DMS114 treated with DMSO at 0.1 percent for 48 hours (cell line): ENCODE measurements around the gene ITPR1.

Source experiments
- DNase-seq: peaks from one replicate; lab custom pipeline; 2025; ENCODE audit not compliant: unreplicated experiment; lab: John Stamatoyannopoulos, UW

ITPR1 gene

GRCh38 chr3:4711680-4711992 lies 218.5 kb downstream of the ITPR1 start:
- DNase-seq = no peak

DNA sequence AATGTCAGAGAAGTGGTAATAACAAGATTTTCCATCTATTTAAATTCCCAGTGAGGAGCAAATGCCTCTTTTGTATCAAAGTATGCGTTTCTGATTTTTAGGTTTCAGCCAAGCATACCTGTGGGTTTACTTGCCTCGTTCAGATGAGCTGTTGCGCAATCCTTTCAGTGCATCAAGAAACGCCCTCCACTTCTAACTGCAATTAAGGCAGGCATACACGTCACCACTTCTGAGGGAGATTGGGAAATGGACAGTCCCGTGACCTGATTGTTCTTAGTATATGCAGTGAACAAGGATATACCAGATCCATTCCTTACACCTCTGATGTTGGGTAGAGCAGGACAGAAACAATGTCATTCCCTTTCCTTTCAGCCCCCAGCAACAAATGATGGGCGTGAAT lies 219.0 kb downstream of the ITPR1 start:
- DNase-seq = no peak

- no peak for DNase-seq
Observed at GRCh38 chr3:4714045-4714444, 220.9 kb downstream of the ITPR1 start.

DNA sequence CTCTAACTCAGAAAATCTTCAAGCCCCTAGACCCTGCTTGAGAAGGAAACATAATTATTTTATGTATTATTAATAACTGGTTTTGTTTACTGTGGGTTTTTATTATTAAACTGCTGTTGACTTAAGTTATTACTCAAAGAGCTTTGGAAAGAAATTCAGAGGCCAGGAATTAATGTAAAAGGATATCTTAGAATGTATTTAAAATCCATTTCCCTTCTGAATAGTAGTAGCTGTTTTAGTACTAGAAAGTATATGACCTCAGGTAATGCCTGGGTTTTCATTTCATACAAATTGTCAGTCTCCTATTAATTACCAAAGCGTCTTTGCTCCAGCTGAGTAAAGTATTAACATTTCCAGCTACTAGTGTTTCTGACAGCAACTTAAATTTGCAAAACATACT lies 223.1 kb downstream of the ITPR1 start:
- DNase-seq = no peak

- DNase-seq = no peak
Observed at GRCh38 chr3:4716706-4717362, 223.7 kb downstream of the ITPR1 start.

- DNase-seq = no peak
Observed at GRCh38 chr3:4717363-4717740, 224.2 kb downstream of the ITPR1 start.

- no peak for DNase-seq
Observed at GRCh38 chr3:4718179-4718736, 225.1 kb downstream of the ITPR1 start.

DNA sequence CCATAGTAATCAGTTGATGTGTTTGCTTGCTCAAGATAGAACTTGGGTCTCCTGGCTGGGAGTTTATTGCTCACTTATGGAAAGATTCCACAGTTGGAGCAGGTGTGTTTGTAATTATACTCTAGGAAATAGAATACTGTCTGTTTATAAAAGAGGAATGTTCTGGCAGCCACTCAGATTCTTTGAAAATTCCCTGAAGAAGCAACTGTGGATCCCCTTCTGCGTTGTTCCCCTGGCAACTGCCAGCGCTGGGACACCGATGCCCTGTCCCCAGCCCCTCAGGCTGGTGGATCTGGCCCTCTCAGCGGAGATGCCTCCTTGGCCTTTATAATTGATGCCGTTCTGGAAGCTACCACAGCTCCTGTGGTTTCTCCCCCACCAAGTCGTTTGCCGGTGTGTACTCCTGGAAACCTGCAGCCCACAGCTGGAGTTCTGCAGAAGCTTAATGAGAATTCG lies 225.9 kb downstream of the ITPR1 start:
- DNase-seq = no peak

GRCh38 chr3:4720316-4721075 lies 227.3 kb downstream of the ITPR1 start:
- DNase-seq = no peak

- no peak for DNase-seq
Observed at GRCh38 chr3:4721511-4721911, 228.4 kb downstream of the ITPR1 start.

GRCh38 chr3:4722103-4722502 lies 229.0 kb downstream of the ITPR1 start:
- peak; percentile 65 for DNase-seq

GRCh38 chr3:4724051-4724629 lies 231.0 kb downstream of the ITPR1 start:
- no peak for DNase-seq

- DNase-seq = no peak
Observed at GRCh38 chr3:4726549-4726948, 233.4 kb downstream of the ITPR1 start.

DNA sequence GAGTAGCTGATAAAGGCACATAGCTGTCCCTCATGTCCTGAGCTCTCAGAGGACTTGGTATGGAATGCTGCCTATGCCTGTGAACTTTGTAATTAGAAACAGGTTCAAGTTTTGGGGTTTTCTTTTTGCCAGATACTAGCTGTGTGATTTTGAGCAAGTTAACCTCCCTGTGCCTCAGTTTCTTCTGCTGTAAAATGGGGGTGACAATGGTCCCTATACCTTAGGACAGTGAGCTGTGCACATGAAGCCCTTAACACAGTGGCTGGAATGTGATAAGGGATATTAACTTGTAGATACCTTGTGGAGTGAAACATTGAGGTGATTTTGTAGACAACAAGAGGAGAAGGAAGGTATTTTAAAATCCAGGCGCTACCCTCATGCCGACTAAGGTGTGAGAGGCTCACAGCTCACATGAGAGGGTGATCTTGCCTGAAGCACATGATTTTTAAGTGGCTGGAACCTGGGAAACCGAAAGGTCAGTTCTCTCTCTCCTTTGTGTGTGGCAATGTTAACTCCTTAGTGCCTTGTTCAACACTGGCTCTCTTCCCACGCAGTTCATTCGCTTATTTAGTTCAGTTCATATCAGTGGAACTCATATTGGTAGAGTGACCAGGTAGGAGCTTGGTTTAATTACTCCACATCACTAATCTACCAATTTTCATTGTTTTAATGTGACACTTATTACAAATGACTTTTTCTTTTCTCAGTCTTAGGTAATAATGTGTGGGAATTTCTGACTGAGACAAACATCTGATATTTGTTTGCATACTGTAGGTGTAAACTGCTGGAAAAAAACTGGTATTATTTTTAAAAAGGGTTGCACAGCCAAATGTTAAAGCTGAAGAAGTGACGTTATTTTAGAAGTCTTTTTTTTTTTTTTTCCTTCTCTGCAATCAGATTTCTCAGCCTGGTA lies 236.2 kb downstream of the ITPR1 start:
- DNase-seq = no peak

- DNase-seq = no peak
Observed at GRCh38 chr3:4730719-4731118, 237.6 kb downstream of the ITPR1 start.

DNA sequence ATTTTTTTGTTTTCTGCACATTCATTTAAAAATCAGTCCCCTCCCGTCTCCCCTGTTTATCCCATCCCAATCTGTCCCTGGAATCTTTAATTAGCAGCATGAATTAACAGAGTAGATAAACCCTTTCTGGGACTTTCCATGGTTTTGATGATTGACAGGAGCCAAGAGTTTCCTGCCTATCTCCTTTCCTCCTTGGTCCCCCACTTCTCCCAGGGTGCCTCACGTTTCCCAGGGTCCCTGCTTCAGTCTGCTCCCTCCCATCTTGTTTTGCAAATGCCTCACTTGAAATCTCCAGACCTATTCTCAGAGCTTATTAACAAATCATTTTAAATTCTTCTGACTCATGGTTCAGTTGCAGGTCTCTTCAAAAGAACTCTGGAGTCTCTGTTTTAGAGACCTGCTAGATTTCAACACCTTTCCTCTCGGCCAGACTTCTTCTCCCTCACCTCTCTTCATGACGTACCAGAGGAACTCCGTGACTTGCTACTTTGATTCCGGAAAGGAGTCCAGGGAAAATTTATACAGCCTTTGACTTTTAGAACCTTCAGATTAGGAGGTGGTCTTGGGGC lies 238.5 kb downstream of the ITPR1 start:
- no peak for DNase-seq

- no peak for DNase-seq
Observed at GRCh38 chr3:4732925-4733324, 239.8 kb downstream of the ITPR1 start.

DNA sequence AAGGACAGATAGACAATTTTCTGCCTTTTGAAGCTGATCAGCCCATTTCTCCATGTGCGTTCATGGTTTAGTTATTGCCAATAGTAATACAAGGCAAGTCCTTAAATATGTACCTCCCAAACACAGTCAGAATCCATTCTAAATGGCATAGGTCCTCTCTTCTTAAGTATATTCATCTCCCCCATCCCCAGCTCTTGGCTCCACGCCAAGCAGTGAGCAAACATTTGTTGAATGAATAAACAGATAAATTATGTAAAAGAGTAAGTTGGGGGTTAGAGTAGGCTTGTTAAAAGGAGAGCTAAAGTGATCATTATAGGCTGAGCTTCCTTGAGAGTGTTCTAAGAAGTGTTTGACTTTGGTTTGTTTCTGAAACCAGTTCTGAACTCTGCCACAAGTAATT lies 241.3 kb downstream of the ITPR1 start:
- DNase-seq = no peak

DNA sequence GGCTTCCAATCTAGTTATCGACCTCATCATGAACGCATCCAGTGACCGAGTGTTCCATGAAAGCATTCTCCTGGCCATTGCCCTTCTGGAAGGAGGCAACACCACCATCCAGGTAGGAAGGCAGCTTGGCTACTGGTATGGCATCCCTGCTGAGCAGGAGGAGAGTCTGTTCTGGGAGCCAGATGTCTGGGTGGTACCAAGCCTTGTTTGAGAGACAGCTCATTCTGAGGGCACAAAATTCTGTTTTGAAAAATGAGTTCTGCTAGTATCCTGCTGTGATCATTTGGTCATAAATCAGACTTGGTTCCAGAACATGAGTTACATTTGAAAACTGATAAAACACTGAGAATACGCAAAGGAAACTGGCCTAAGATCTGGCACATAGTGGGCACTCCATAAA lies 242.1 kb downstream of the ITPR1 start:
- no peak for DNase-seq

- DNase-seq = no peak
Observed at GRCh38 chr3:4736284-4736861, 243.2 kb downstream of the ITPR1 start.
